HK-2 (cell line): ENCODE data around the gene OR5F1.

Experiments used
- DNase-seq: peaks from one replicate; pipeline ENCODE4 v3.0.0-alpha.2; 2018; ENCODE audit not compliant: unreplicated experiment

OR5F1 gene

GRCh38 chr11:55994525-55994924, at the start of gene OR5F1:
Gene OR5F1 (minus strand): TSS chr11:55994625. CDS start chr11:55994625, 0 bp downstream.
- DNase-seq: no peak

GRCh38 chr11:56027354-56027753, 32.9 kb upstream of the OR5F1 start, which contains the start of gene OR5AS1:
Gene OR5AS1 (plus strand): TSS chr11:56027654. CDS start chr11:56030419, 2,765 bp downstream.
- no peak for DNase-seq

- no peak for DNase-seq
Observed at GRCh38 chr11:56013805-56014204, 19.4 kb upstream of the OR5F1 start.

- DNase-seq: no peak
Observed at GRCh38 chr11:56010716-56011115, 16.3 kb upstream of the OR5F1 start.

GRCh38 chr11:55970935-55971334, 23.5 kb downstream of the OR5F1 start:
- no peak for DNase-seq

- no peak for DNase-seq
Observed at GRCh38 chr11:55969845-55970244, 24.6 kb downstream of the OR5F1 start, which contains the start of gene OR10AG1. Gene OR10AG1 (minus strand): TSS chr11:55969945. CDS start chr11:55969907, 38 bp downstream.

- no peak for DNase-seq
Observed at GRCh38 chr11:55967914-55968313, 26.5 kb downstream of the OR5F1 start.

GRCh38 chr11:55966391-55966790, 28.0 kb downstream of the OR5F1 start:
- no peak for DNase-seq

- no peak for DNase-seq
Observed at GRCh38 chr11:55956521-55956920, 37.9 kb downstream of the OR5F1 start.

GRCh38 chr11:55949330-55949729, 45.1 kb downstream of the OR5F1 start:
- no peak for DNase-seq
